DND-41 (cell line): ENCODE measurements around the gene DPP9.

Experiments used
- CTCF ChIP-seq: IDR thresholded peaks from 2 replicates; pipeline ENCODE4 v1.5.1; 2012; ENCODE audit warnings: borderline replicate concordance, low read length, moderate library complexity, mild to moderate bottlenecking; ENCODE audit not compliant: poor library complexity, severe bottlenecking; ENCODE audit errors: extremely low read depth
- EZH2 ChIP-seq: IDR thresholded peaks from 3 replicates; pipeline ENCODE4 v1.6.1; 2012; ENCODE audit warnings: borderline replicate concordance, low read depth, mild to moderate bottlenecking, moderate library complexity, low read length, inconsistent platforms; ENCODE audit not compliant: severe bottlenecking

- TF ChIP-seq EZH2 (no peak), CTCF (no peak)
Measured at GRCh38 chr19:4694211-4694987, 29.2 kb downstream of the DPP9 start.
